ENCODE measurements around the gene SYK.

- TF ChIP-seq POLR2AphosphoS5 (IDR thresholded peaks at IDR 0.05; ENCODE audit: low read depth, low read length) (no peak), POLR2A (IDR thresholded peaks at IDR 0.05; ENCODE audit: low read depth, low read length) (no peak), SPI1 (IDR thresholded peaks at IDR 0.05; ENCODE audit: low read depth, low read length) (no peak)
Observed at GRCh38 chr9:90854637-90855175, 53.1 kb downstream of the SYK start.

Measured in GM12891 (cell line).